Endothelial cell of hepatic sinusoid (primary cell): ENCODE measurements around the gene PRUNE2.
"Not testable (repeated sequence)": the region's sequence is repeated elsewhere in the genome, so short reads cannot be mapped to it uniquely, and the experiment has no call there.

Source experiments
- in situ Hi-C: cut with HindIII; loops from 2 replicates; pipeline ENCODE4 v1.10.0; 2017; ENCODE audit warnings: low sequenced_read_pairs

Gene PRUNE2

DNA sequence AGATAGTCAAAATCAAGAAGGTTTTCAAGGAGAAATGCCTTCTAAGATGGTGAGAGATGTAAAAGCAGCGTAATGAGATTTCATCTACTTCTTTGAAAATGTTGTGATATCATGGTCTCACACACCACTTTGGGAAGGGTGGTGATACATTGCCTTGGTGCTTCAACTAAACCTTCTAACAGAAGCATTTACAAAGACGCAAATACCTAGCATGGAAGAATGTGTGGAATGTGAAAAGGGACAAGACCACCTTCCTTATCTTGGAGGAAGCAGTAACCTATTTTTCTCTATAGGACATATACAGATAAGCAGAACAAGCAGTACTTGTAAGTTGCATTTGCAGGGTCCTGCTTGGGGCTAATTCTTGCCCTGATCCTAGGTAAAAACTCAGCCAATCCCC, 102.8 kb downstream of the PRUNE2 start:
- in situ Hi-C loops = no loop called here

DNA sequence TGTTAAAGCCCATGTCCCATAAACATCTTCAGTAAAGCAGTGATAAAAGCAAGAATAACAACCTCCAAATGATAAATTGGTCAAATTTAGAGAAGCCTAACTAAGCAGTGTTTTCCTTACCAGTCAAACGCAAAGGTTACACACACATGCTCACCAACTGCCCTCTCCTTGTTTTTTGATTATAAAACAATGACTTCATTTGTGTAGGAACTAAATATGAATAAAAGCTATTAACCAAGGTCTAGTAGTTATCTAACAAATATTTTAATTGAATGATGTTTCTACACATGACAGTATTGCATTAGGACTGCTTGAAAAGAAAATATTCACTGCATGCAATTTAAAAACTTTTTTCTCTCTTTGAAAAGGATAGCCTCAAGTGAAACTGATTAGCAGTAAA, 105.0 kb downstream of the PRUNE2 start:
- in situ Hi-C loops = no loop called here

DNA sequence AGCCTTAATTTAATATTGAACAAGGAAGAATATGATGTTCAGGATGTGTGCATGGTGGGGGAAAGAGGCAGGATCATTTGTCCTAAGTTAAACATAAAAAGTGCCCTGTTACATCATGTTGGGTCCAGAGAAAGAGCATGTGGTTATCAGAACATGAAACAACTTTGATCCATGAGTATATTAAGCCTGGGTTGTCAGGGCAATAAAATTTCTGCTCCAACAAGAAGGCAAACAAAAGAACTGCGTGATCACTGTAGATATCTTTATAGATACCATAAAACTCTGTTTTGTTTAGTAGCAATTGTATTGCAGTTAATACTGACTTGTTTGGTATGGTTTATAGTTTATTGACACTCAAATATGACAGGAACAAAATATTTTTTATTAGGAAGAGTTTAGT, 106.4 kb downstream of the PRUNE2 start:
- in situ Hi-C loops = no loop called here

DNA sequence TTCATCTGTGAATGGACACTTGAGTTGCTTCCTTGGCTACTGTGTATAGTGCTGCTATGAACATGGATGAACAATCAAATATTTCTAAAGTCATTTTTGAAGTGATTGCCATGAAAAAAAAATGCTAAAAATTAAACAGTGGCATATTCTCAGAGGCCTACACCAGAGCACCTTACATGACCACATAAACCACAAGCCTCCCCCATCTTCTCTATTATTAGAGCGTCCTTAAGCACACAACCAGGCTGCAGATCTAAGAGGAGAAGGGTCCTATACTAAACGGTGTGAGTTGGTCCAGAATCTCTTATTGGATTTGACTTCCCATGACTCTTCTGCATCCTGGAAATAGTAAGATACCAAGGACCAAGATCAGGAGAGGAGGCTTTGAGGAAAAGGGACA, 107.4 kb downstream of the PRUNE2 start:
- in situ Hi-C loops = no loop called here

DNA sequence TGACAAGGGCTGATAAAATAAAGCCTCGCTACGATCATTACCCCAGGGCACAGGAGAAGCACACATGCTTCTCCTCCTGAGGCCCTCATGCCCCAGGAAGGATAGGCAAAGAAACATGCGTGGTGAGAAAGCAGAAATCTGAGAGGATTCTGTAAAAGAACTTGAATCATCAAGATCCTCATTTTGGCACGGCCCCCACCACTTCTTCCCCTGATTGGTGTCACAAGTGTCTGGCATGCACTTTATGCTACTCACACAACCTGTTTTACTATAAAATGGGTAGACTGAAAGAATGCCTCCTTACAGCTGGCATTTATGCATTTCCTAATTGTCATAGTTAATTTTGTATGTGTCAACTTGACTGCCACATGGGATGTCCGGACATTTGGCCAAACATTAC, 109.6 kb downstream of the PRUNE2 start:
- in situ Hi-C loops = no loop called here

DNA sequence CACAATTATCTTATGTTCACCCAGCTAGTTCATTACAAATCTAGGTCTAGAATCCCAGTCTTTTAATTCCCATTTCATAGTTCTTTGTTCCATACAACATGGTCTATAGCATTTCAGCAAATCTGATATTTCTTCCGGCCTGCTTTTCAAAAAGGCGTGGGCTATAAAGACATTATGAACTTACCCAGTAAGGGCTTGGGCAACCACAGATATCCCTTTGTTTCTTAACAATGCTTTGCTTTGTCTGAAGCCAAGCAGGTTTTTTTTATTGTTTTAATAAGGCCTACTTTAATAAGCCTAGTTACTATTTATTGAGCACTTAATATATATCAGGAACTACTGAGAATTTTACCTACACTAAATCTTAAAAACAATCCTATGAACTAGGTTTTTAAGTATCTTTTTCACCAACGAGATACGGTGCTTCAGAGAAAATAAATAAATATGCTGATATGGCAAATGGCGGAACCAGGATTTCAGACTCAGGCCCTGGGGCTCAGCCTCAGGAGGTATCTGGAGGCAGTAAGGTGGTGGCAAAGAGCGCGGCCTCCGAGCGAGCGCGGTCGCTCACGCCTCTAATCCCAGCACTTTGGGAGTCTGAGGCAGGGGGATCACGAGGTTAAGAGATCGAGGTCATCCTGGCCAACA, 112.0 kb downstream of the PRUNE2 start:
- in situ Hi-C loops = loop anchor here (5.0 kb wide), 1 partner anchor 188 kb away; no protein-coding TSS in a partner anchor

DNA sequence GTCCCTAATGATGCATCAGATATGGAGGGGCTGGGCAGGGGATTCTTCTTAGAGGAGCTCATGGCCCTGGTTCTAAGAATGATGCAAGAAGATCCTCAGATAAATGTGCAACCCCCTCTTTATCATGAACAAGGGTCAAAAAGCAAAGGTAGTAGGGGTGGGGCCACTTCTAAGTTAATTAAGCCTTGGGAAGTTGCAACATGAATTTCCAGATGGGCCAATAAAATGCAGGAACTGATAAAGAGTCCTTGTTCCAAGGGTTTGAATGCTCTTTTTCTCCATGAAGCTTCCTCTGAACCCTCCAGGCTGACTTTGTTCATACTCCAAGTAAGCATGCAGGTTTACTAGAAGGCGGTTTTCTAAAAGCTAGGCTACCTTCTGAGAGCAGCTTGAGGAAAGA, 116.1 kb downstream of the PRUNE2 start:
- in situ Hi-C loops = loop anchor here (5.0 kb wide), 1 partner anchor 192 kb away; no protein-coding TSS in a partner anchor

DNA sequence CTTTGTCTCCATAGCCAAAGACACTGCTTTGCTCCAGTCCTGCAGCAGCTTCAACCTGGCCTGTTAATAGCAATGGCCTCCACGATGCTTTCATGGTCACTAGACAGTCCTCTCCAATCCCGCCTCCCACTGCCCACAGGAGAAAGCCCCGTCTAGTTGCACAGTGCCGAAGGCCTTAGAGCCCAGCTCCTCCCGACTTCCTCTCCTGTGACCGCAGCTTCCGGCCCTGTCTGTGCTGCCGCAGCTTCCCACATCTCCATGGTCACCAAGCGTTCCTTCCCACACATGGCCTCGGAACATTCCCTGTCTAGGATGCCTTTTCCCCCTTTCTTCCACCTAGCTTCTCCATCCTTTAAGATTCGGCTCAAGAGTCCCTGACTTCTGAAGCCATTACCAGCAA, 118.2 kb downstream of the PRUNE2 start:
- in situ Hi-C loops = no loop called here

DNA sequence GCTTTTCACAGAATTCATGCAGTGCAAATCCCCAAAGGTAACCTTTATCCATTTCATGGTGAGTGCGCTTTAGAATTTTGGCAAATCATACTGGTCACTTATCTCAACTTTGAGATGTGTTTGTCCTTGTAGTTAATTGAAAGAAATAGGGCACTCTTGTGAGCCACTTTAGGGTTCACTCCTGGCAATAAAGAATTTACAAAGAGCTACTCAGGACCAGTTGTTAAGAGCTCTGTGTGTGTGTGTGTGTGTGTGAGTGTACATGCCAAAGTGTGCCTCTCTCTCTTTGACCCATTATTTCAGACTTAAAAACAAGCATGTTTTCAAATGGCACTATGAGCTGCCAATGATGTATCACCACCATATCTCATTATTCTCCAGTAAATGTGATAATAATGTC, 120.4 kb downstream of the PRUNE2 start:
- in situ Hi-C loops = no loop called here

DNA sequence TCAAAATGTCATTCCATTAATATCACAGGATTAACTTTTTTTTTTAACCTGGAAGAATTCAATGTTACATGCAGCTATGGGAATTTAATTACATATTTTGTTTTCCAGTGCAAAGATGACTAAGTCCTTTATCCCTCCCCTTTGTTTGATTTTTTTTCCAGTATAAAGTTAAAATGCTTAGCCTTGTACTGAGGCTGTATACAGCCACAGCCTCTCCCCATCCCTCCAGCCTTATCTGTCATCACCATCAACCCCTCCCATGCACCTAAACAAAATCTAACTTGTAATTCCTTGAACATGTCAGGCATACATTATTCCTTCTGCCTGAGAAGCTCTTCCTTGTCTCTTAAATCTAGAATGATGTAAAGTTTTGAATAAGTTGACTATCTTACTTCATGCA, 121.0 kb downstream of the PRUNE2 start:
- in situ Hi-C loops = no loop called here

DNA sequence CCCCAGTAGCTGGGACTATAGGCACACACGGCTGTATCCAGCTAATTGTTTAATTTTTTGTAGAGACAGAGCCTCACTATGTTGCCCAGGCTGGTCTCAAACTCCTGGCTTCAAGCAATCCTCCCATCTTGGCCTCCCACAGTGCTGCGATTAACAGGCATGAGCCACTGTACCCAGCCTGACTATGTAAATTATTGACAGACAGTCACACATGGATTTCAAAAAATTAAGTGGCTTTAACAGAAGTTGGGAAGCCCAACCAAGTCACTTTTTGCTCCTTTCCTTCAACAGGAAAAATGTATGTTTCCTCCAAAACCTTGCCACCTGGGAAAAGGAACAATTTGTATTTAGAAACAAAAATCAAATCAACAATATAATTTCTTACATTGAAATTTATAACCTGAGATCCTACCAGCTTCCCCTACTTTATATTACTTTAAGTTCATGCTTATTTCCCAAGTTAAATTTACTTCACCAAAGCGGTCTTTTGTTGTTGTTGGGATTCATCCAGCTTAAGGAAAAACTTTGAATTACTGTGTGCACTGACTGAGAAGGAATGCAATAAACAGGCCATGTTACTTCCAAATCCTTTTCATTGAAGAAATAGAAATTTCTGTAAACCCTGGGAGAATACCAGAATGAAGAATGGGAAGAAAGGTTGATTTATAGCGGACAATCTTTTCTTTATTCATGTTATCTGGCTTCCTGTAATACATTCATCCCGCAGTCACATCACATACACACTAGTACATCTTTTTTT, 133.0 kb downstream of the PRUNE2 start:
- in situ Hi-C loops = no loop called here

DNA sequence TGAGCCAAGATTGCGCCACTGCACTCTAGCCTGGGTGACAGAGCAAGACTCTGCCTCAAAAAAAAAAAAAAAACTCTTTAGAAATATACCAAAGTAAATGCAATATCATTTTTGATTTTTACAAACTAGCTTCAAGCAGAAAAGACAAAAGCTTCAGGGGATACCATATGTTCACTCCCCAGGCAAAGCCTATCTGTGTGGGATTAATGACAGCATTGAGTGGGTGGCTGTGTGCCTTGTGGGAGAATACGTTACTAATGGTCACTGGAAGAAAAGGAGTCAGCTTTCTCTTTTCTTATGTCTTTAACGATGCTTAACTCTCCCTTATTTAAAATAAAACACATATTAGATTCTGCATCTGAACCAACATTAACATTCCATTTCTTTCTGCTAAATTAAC, 139.8 kb downstream of the PRUNE2 start:
- in situ Hi-C loops = no loop called here

DNA sequence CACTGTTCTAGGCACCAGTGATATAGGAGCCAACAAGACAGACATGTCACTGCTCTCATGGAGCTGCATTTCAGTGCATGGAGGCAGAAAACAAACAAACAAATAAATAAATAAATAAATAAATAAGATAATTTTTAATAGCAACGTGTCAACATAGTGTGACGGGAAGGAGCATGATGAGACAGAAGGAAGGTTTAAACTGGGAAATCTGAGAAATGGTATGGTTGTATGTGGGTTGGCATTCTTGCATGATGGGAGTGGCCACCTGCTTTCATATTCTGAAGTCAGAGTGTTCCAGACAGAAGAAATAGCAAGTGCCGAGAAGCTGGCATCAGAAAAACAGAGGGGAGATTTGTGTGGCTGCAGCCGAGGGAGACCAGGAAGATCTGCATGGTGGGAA, 141.8 kb downstream of the PRUNE2 start, which contains the start of gene PCA3:
TSS of gene PCA3 (plus strand) at position 301 of the 400 bp plus-strand sequence.
- in situ Hi-C loops = no loop called here

DNA sequence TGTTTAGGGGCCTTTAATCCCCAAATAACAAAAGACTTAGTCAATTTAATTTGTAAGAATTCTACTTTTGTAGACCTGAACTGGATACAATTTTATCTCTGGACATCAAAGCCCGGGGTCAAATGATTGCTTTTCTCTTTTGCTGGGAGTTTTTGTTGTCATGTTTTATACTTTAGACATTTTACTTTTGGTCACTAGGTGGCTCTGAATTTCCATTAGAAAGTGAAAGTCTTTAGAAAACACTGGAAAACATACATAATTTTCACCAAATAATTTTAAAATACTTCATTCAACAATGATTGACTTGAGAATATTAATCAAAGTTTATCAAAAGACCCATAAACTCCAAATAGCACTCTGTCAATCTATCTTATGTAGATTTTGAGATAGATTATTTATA, 144.5 kb downstream of the PRUNE2 start:
- in situ Hi-C loops = no loop called here

DNA sequence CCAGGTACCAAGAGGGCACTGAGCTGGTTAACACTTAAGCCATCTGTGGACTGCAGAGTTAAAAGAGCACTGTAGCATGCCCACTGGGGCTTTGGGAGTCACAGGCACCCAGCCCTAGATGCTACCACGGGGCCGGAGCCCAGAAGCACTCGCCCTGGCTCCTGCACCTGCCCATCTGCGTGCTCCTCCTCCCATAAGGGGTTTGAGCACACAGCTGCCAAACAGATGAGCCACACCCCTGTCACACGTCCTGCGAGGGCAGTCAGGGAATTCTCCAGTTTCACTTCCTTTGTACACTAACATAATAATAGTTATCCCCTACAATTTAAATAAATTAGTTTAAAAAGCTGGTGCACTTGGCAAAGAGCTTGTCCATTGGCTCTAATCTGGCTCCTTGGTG, 146.2 kb downstream of the PRUNE2 start:
- in situ Hi-C loops = no loop called here

DNA sequence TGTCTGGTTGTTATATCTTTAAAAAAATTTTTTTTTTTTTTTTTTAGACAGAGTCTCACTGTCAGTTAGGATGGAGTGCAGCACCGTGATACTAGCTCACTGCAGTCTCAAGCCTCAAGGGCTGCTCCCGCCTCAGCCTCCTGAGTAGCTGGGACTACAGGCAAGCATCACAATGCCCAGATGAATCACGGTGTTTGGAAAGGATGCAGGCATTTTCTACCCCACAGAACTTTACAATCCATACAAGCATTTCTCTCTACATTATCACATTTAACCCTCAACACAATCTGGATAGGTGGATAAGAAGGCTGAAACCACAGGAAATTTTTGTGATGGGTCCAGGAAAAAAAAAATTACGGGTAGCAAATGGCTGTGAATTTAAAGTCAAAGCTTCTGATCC, 147.4 kb downstream of the PRUNE2 start:
- in situ Hi-C loops = no loop called here

DNA sequence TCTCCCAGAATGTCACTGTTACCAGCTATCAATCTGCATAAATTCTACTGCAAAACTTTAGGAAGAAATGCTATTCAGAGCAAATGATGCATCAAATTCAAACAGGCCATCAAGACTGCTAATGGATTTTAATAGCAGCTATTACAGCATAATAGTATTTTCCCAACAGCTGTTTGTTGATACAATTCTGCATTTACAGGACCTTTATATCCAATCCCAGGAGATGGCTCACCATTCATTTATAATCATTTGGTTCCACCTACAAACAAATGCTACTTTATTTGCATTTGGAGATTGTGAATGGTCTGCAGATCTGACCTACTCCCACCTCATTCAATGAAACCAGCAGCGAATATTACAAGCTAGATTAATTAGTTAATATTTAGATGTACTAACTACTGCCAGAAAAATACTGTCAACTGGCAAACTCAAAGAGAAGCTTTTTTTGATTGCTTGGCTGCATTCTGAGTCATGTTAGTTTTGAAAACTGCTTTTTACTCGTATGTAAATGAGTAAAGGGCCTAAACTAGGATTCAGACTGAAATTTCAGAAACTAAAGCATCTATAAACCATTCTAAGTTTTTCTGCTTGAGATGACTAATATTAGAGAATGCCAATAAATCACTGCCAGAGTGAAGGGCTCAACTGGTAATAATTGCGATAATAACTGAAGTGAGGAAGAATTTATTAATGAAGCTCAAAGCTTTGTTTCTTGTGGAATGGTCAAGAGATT, 148.8 kb downstream of the PRUNE2 start:
- in situ Hi-C loops = no loop called here

DNA sequence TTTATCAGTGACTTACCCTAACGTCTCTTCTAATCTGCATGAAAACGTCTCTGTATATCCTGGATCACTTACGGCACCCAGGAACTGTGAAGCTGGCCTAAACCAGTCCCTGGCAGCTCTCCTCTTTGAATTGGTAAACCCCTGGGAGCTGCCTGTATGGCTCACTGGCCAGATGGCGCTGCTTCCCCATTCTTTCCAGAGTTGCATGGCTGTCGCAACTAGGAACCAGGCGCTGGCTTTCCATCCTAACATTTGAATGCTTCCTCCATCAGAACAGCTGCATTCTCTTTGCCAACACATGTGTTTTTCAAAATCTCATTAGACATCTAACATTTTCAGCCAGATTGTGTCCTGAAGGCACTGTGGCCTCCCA, 149.7 kb downstream of the PRUNE2 start:
- in situ Hi-C loops = no loop called here

DNA sequence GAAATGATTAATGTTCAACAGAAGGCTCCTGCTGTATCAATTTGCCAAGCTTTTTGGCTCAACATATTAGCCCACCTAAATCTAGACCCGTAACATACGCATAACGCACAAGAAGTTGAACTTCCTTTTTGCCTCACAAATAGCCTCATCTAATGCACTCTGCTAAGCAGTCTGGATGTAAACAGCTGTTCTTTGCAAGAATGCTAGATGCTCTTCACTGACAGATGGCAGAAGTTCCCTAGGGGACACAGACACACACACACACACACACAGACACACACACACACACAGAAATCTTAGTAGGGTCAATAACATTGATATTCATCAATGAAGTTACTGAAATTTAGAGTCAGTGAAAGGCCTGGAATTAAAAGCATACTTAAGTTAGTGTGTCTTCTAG, 154.9 kb downstream of the PRUNE2 start:
- in situ Hi-C loops = no loop called here

DNA sequence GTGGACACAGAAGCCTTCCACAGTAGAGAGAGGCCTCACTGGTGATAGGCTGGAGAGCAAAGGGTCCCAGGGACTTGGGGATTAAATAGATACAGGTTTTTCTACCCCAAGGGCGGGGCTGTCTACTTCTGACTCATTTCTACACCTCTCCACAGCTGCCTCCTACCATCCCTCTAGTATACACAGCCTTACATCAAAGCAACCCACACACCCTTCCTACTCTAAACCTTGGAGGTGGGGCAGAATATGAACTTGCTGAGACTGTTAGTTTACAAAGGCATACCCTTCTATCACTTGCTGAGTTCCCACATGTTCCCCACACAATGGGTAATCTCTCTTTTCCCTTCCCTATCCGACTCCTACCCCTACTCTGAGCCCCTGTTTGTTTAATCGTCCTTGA, 161.6 kb downstream of the PRUNE2 start:
- in situ Hi-C loops = no loop called here

DNA sequence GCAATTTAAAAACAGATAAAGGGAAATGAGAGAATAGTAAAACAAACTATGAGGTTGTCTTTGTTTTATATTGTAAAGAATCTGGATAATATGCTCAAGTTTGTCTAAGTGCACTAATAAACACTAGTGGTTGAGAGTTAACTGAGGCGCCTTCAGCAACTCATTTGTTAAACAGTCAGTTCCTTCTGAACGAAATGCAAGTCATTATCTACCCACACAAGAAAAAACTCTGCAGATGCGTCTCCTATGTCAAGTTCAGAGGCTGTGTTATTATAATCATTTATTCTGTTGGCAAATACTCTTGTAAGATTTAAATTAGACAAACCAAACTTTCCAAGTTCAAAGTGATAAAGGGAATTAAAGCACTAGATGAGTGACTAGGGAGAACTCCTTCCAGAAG, 162.0 kb downstream of the PRUNE2 start:
- in situ Hi-C loops = no loop called here

DNA sequence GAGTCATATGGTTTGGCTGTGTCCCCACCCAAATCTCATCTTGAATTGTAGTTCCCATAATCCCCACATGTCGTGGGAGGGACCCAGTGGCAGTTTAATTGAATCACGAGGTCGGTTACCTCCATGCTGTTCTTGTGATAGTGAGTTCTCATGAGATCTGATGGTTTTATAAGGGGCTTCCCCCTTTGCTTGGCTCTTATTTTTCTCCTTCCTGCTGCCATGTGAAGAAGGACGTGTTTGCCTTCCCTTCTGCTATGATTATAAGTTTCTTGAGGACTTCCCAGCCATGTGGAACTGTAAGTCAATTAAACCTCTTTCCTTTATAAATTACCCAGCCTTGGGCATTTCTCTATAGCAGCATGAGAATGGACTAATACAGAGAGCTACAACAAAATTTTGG, 163.0 kb downstream of the PRUNE2 start:
- in situ Hi-C loops = not testable (repeated sequence)
